K562 (cell line): ENCODE data around the gene CELSR2. TPM values are rescaled to one million over a fixed set of nuclear protein-coding genes. Genes with fewer than 3 reads are reported as not detected.

ENCODE experiments used
- ATAC-seq: fragments of 200-7000 bp; cut with Tn5 transposase; 3 replicates; pipeline ENCODE4 v1.9.1; 2020; ENCODE audit warnings: moderate library complexity
- Bru-seq: library from RNA; stranded (reverse); fragments of 400-500 nt; gene quantifications from one replicate; lab custom pipeline; 2021; lab: Mats Ljungman, UMichigan
- BruChase-seq, 2 experiments: library from RNA; stranded (reverse); fragments of 400-500 nt; gene quantifications; one replicate each; lab custom pipeline; 2021; lab: Mats Ljungman, UMichigan
- BruUV-seq: library from RNA; stranded (reverse); fragments of 400-500 nt; replicated peaks from 2 replicates; lab custom pipeline; 2021; lab: Mats Ljungman, UMichigan
- CTCF ChIA-PET: fragments of 300-600 bp; formaldehyde crosslinking; extraction: SDS; loops from one replicate; lab custom pipeline; 2021; ENCODE audit warnings: low intra/inter-chr PET ratio; lab: Yijun Ruan, JAX
- POLR2A ChIA-PET: fragments of 300-600, 350-650 bp; sonication (Branson Sonifier 250); formaldehyde crosslinking; extraction: SDS; loops from one replicate; lab custom pipeline; 2021; ENCODE audit warnings: antibody characterized with exemption, inconsistent platforms; lab: Yijun Ruan, JAX
- DNase-seq, 4 experiments: peaks; one replicate each; pipeline versions ENCODE4 v3.0.0 to v3.0.0-alpha.2; 2011 to 2018; ENCODE audit warnings: low spot score in 3 of 4, mixed read lengths in 3 of 4; ENCODE audit errors: extremely low read depth in 1 of 4
- FAIRE-seq: peaks from 2 replicates; lab custom pipeline; 2011; peaks lifted over from hg19 to GRCh38; lab: Jason Lieb, UNC
- H2AFZ ChIP-seq: 2 replicates; pipeline ENCODE4 v1.6.0; 2011; ENCODE audit warnings: low read depth, low read length, control low read depth, inconsistent platforms
- H3K27ac ChIP-seq: fragments of 200-600 bp; 3 replicates; pipeline ENCODE4 v1.8.0; 2011; ENCODE audit warnings: low read depth, mild to moderate bottlenecking, control low read depth, inconsistent platforms, low read length, moderate library complexity, mixed read lengths; ENCODE audit errors: extremely low read depth
- H3K27me3 ChIP-seq, 2 experiments: fragments of 300-600 bp in 1 of 2; 2 replicates in 1 of 2; 3 replicates in 1 of 2; pipeline versions ENCODE4 v1.6.0 to v1.8.0; 2011; ENCODE audit warnings: inconsistent platforms in 2 of 2, low read length in 2 of 2, mild to moderate bottlenecking in 1 of 2, mixed read lengths in 1 of 2, moderate library complexity in 1 of 2; ENCODE audit not compliant: control insufficient read depth in 2 of 2, insufficient read depth in 2 of 2
- H3K36me3 ChIP-seq: fragments of 300-600 bp; 3 replicates; pipeline ENCODE4 v1.8.0; 2011; ENCODE audit warnings: mild to moderate bottlenecking, low read length, inconsistent platforms; ENCODE audit not compliant: control insufficient read depth, insufficient read depth
- H3K4me1 ChIP-seq, 2 experiments: fragments of 200-600 bp in 1 of 2; replicated peaks in 1 of 2; 2 replicates in 1 of 2; 3 replicates in 1 of 2; pipeline versions ENCODE4 v1.5.1 to v1.8.0; 2011; ENCODE audit warnings: inconsistent platforms in 2 of 2, low read length in 2 of 2, mild to moderate bottlenecking in 1 of 2, mixed read lengths in 1 of 2, moderate library complexity in 1 of 2; ENCODE audit not compliant: control insufficient read depth in 2 of 2, insufficient read depth in 2 of 2
- H3K4me2 ChIP-seq: 2 replicates; pipeline ENCODE4 v1.6.1; 2011; ENCODE audit warnings: low read length, control low read depth, inconsistent platforms, mixed read lengths; ENCODE audit not compliant: insufficient read depth
- H3K4me3 ChIP-seq: fragments of 200-600 bp; sonication (generic), shearing (Covaris generic); 2 replicates; pipeline ENCODE4 v1.5.1; 2016; ENCODE audit warnings: control low read depth, inconsistent platforms
- H3K79me2 ChIP-seq: fragments of 200-600 bp; 3 replicates; pipeline ENCODE4 v1.8.0; 2011; ENCODE audit warnings: low read length, inconsistent platforms; ENCODE audit not compliant: control insufficient read depth, insufficient read depth
- H3K9ac ChIP-seq, 2 experiments: 2 replicates each; pipeline versions ENCODE4 v1.6.0 to v1.6.1; 2011; ENCODE audit warnings: low read depth in 2 of 2, low read length in 2 of 2, control low read depth in 1 of 2, inconsistent platforms in 1 of 2, mild to moderate bottlenecking in 1 of 2, mixed read lengths in 1 of 2; ENCODE audit not compliant: insufficient read depth in 1 of 2
- H3K9me1 ChIP-seq: one replicate; pipeline ENCODE4 v1.6.0; 2011; ENCODE audit warnings: inconsistent platforms, mild to moderate bottlenecking, low read length, moderate library complexity; ENCODE audit not compliant: control insufficient read depth, insufficient read depth
- H3K9me3 ChIP-seq: replicated peaks from 2 replicates; pipeline ENCODE4 v1.5.1; 2011; ENCODE audit warnings: low read depth, low read length, inconsistent platforms; ENCODE audit not compliant: control insufficient read depth, insufficient read depth
- H4K20me1 ChIP-seq: replicated peaks from 2 replicates; pipeline ENCODE4 v1.6.1; 2011; ENCODE audit warnings: low read length, inconsistent platforms, mixed read lengths; ENCODE audit not compliant: control insufficient read depth, insufficient read depth
- CREB1 ChIP-seq, 2 experiments: sonication (generic) in 1 of 2; formaldehyde crosslinking in 1 of 2; IDR thresholded peaks; 2 replicates each; pipeline versions ENCODE4 v1.6.1 to v1.8.0; 2012 to 2022; ENCODE audit warnings: inconsistent platforms in 1 of 2, mild to moderate bottlenecking in 1 of 2, missing genetic modification reagents in 1 of 2, moderate library complexity in 1 of 2
- CREBBP ChIP-seq: IDR thresholded peaks from one replicate; pipeline ENCODE4 v1.6.1; 2012; ENCODE audit warnings: low read depth, mild to moderate bottlenecking, control low read depth, inconsistent platforms, low read length
- DIDO1 ChIP-seq: fragments of 450-650 bp; IDR thresholded peaks from 2 replicates; pipeline ENCODE4 v1.6.1; 2016; ENCODE audit warnings: low read depth, missing biosample characterization, missing genetic modification characterization
- E2F1 ChIP-seq: sonication (generic); formaldehyde crosslinking; IDR thresholded peaks from 2 replicates; pipeline ENCODE4 v1.8.1; 2023; ENCODE audit warnings: mild to moderate bottlenecking, missing genetic modification reagents, moderate library complexity
- FOXK1 ChIP-seq: sonication (generic); formaldehyde crosslinking; IDR thresholded peaks from 2 replicates; pipeline ENCODE4 v1.8.0; 2022; ENCODE audit warnings: missing genetic modification reagents, mild to moderate bottlenecking, borderline replicate concordance
- KDM2B ChIP-seq: fragments of 250-450 bp; sonication (Bioruptor Pico); IDR thresholded peaks from 2 replicates; pipeline ENCODE4 v1.8.0; 2021; ENCODE audit warnings: mild to moderate bottlenecking, moderate library complexity
- MECOM ChIP-seq: fragments of 250-450 bp; sonication (Bioruptor Pico); IDR thresholded peaks from 2 replicates; pipeline ENCODE4 v1.8.0; 2022; ENCODE audit warnings: inconsistent platforms
- MEF2D ChIP-seq: conservative IDR thresholded peaks from 2 replicates; pipeline ENCODE4 v1.6.1; 2016; ENCODE audit warnings: low read depth, missing genetic modification characterization, missing compliant biosample characterization
- NCOA6 ChIP-seq: fragments of 450-650 bp; IDR thresholded peaks from 2 replicates; pipeline ENCODE4 v1.6.1; 2017; ENCODE audit warnings: mild to moderate bottlenecking
- SNIP1 ChIP-seq: fragments of 450-650 bp; IDR thresholded peaks from 2 replicates; pipeline ENCODE4 v1.7.1; 2017; ENCODE audit warnings: low read depth, mild to moderate bottlenecking
- SUPT5H ChIP-seq: fragments of 450-650 bp; IDR thresholded peaks from 2 replicates; pipeline ENCODE4 v1.6.1; 2016
- ZFP36 ChIP-seq: fragments of 150-350 bp; IDR thresholded peaks from 2 replicates; pipeline ENCODE4 v1.6.1; 2018; ENCODE audit warnings: low read length, low read depth; ENCODE audit not compliant: partially characterized antibody
- ZKSCAN8 ChIP-seq: fragments of 200-800 bp; sonication (Bioruptor generic); IDR thresholded peaks from 2 replicates; pipeline ENCODE4 v1.6.1; 2016; ENCODE audit warnings: missing genetic modification characterization, missing compliant biosample characterization
- WGBS: fragments of 100-300 bp; shearing (Covaris generic); methylation state at CpG from one replicate; pipeline ENCODE4 v1.1.6; 2016; ENCODE audit warnings: low coverage, mixed read lengths; ENCODE audit not compliant: insufficient coverage; ENCODE audit errors: missing lambda C conversion rate; 5-methylcytosine and 5-hydroxymethylcytosine counted together
- in situ Hi-C: fragments of 300-500 bp; cut with MboI; formaldehyde crosslinking; loops from 4 replicates; pipeline ENCODE4 v1.15.0; 2018; ENCODE audit warnings: inconsistent platforms, mixed read lengths
- intact Hi-C: fragments of 100-400 bp; cut with micrococcal nuclease; formaldehyde crosslinking; loops from 2 replicates; pipeline ENCODE4 v1.14.2; 2022
- long read RNA-seq, 3 experiments: library from polyadenylated mRNA in 2 of 3; library from RNA in 1 of 3; unstranded in 2 of 3; stranded (forward) in 1 of 3; transcript quantifications; one replicate each; pipeline ENCODE4 v2.0.0, GENCODE V29; 2019 to 2022
- polyA minus RNA-seq, 3 experiments: library from RNA; depleted of rRNA, polyadenylated mRNA; stranded (reverse); fragments of >200 nt; gene quantifications; 2 replicates each; pipeline ENCODE4 v1.2.3, GENCODE V29; 2011
- polyA plus RNA-seq, 8 experiments: library from polyadenylated mRNA; depleted of rRNA in 4 of 8; stranded (reverse) in 5 of 8; unstranded in 3 of 8; fragments of >200 nt; fragmentation: Nextera tagmentation in 2 of 8; fragmentation: Illumina TruSeq in 1 of 8; extraction: Ambion mirVana in 2 of 8; extraction: Trizol in 1 of 8; gene quantifications; 2 replicates each; pipeline versions ENCODE4 v1.2.1 to v1.2.3, GENCODE V29; 2011 to 2014; ENCODE audit warnings: inconsistent platforms in 1 of 8, missing spikeins in 1 of 8
- total RNA-seq, 7 experiments: library from RNA; depleted of rRNA in 6 of 7; stranded (reverse); fragments of >200 nt in 6 of 7; fragmentation: Illumina TruSeq in 2 of 7; extraction: Trizol in 2 of 7; gene quantifications; 2 replicates each; pipeline versions ENCODE4 v1.2.1 to v1.2.3, GENCODE V29; 2011 to 2021; ENCODE audit warnings: low replicate concordance in 1 of 7

Gene CELSR2
- total RNA-seq (2011; cell fraction: chromatin; rRNA removed; ENCODE audit: low replicate concordance) = 44.8 and 129 TPM in 2 replicates
- total RNA-seq (2011; cell fraction: nucleolus; rRNA removed) = 69.9 and 80.7 TPM in 2 replicates
- total RNA-seq (2011; cell fraction: nucleoplasm; rRNA removed) = 57.7 and 69.2 TPM in 2 replicates
- 4.1 and 5.9 TPM in 2 replicates for total RNA-seq (2014; rRNA removed)
- total RNA-seq (2014; rRNA removed; fragmentation: Illumina TruSeq; extraction: Trizol) = 2.7 and 3.0 TPM in 2 replicates
- 4.2 and 5.0 TPM in 2 replicates for total RNA-seq (2015; rRNA removed; fragmentation: Illumina TruSeq; extraction: Trizol)
- total RNA-seq (2021) = 19.1 and 21.9 TPM in 2 replicates
- polyA plus RNA-seq (2011; rRNA removed) = 7.2 and 8.2 TPM in 2 replicates
- 8.3 and 12.6 TPM in 2 replicates for polyA plus RNA-seq (2011; cell fraction: cytosol; rRNA removed)
- 38.5 and 63.5 TPM in 2 replicates for polyA plus RNA-seq (2011; cell fraction: nucleus; rRNA removed)
- 15.6 and 17.8 TPM in 2 replicates for polyA plus RNA-seq (2012)
- 14.1 and 15.3 TPM in 2 replicates for polyA plus RNA-seq (2014; fragmentation: Illumina TruSeq; extraction: Trizol)
- polyA plus RNA-seq (2014; fragmentation: Nextera tagmentation; extraction: Ambion mirVana) = under 1 TPM; 0.31 to 0.86 TPM
- polyA plus RNA-seq (2014; rRNA removed) = 9.0 and 10.2 TPM in 2 replicates
- 14.3 and 24.2 TPM in 2 replicates for polyA minus RNA-seq (2011; rRNA and poly(A)+ RNA removed)
- polyA minus RNA-seq (2011; cell fraction: cytosol; rRNA and poly(A)+ RNA removed) = 23.8 and 25.3 TPM in 2 replicates
- 31.9 and 33.1 TPM in 2 replicates for polyA minus RNA-seq (2011; cell fraction: nucleus; rRNA and poly(A)+ RNA removed)
- percentile 52 among the genes with signal in this experiment for Bru-seq, nascent RNA
- percentile 49 among the genes with signal in this experiment for BruChase-seq, experiment 1, labeled RNA remaining after a 2-hour chase
- percentile 57 among the genes with signal in this experiment for BruChase-seq, experiment 2, labeled RNA remaining after a 6-hour chase
- long read RNA-seq, experiment 1, partial matches to known transcripts = 14 of 17 reads
- long read RNA-seq, experiment 1, other reads (novel, unspliced or antisense) = 3 of 17 reads
- long read RNA-seq, experiment 2, partial matches to known transcripts = 5 of 18 reads
- long read RNA-seq, experiment 2, other reads (novel, unspliced or antisense) = 13 of 18 reads
- long read RNA-seq, experiment 3, partial matches to known transcripts = 2 of 3 reads
- long read RNA-seq, experiment 3, other reads (novel, unspliced or antisense) = 1 of 3 reads

- in situ Hi-C loops (no loop called here), intact Hi-C loops (loop anchor here (1.0 kb wide), 1 partner anchor 8 kb away; no protein-coding TSS in a partner anchor)
- H3K9me1 ChIP-seq = no peaks in the 10 kb centered on the region
- peaks cover 6% of the 10 kb centered on the region; the same call in 1 of the 3 replicates for H3K36me3 ChIP-seq
- peak within 1 kb of the TSS; percentile 84 for H2AFZ ChIP-seq
- H3K9me3 ChIP-seq = no peaks in the 10 kb centered on the region
- H3K4me2 ChIP-seq = peak within 1 kb of the TSS; percentile 56
- peak within 1 kb of the TSS; percentile 19; the same call in 1 of the 3 replicates for H3K27ac ChIP-seq
- peak; percentile 91 to 95 (median 93) for DNase-seq
- H3K27me3 ChIP-seq = no peaks in the 10 kb centered on the region
- peak within 1 kb of the TSS; percentile 54 for H3K4me3 ChIP-seq
- WGBS = 14% methylated on average over 45 of the region's 49 CpGs
- ChIA-PET CTCF (interaction anchor here (0.6 kb wide), 1 partner anchor 29 kb away, joined by 4 read pairs; no protein-coding TSS in a partner anchor), POLR2A (interaction anchor here (0.6 to 3.6 kb wide), 5 partner anchors 9 to 248 kb away, joined by 3 to 24 read pairs (median 3); partner anchors contain the start of gene PSRC1)
- peak within 1 kb of the TSS; percentile 38 to 92; a peak in 3 of 4 replicates for H3K9ac ChIP-seq
- FAIRE-seq = peak; percentile 74
- peaks cover 19 to 53% of the 10 kb centered on the region in 2 experiments for H3K4me1 ChIP-seq
- peaks cover 16% of the 10 kb centered on the region; the same call in 2 of the 3 replicates for H3K79me2 ChIP-seq
- ATAC-seq = peak; percentile 86
- H4K20me1 ChIP-seq = no peaks in the 10 kb centered on the region
- BruUV-seq = no TSS peak
- peak; percentile 65 for TF ChIP-seq ZFP36
- TF ChIP-seq CREBBP = no peak
- TF ChIP-seq DIDO1 (tag) = no peak
- TF ChIP-seq SUPT5H = no peak
- no peak for TF ChIP-seq NCOA6
- TF ChIP-seq SNIP1 = peak; percentile 100
- peak; percentile 92 for TF ChIP-seq FOXK1 (CRISPR knock-in tag)
- no peak for TF ChIP-seq MECOM
- TF ChIP-seq MEF2D (tag) = 0 out of 2 replicates have a peak, but pooled peaks have one; percentile 24
- TF ChIP-seq CREB1 (IDR thresholded peaks at IDR 0.05) = 0 out of 2 replicates have a peak, but pooled peaks have one; percentile 6
- TF ChIP-seq CREB1 (CRISPR knock-in tag; IDR thresholded peaks at IDR 0.05) = peak; percentile 37; the same call in 1 of the 2 replicates
- no peak for TF ChIP-seq ZKSCAN8 (CRISPR knock-in tag)
- TF ChIP-seq KDM2B (CRISPR knock-in tag) = peak; percentile 78
- peak; percentile 55; the same call in 1 of the 2 replicates for TF ChIP-seq E2F1 (CRISPR knock-in tag)
Observed at GRCh38 chr1:109248797-109249629, at the start of gene CELSR2. CELSR2 (plus strand) TSS chr1:109249539; CDS start chr1:109250080, 541 bp downstream.
